Mucosa of rectum (tissue), 2 donors: ENCODE results near the gene CALD1.

Experiments
- H3K27ac ChIP-seq, 2 donors: one replicate each; pipeline ENCODE4 v1.7.0; 2013; ENCODE audit warnings: inconsistent platforms in 2 of 2, low read depth in 2 of 2, low read length in 2 of 2
- H3K27me3 ChIP-seq, 2 donors: one replicate each; pipeline ENCODE4 v1.7.0; 2013; ENCODE audit warnings: low read length in 2 of 2; ENCODE audit not compliant: control insufficient read depth in 2 of 2, insufficient read depth in 2 of 2
- H3K36me3 ChIP-seq, 2 donors: one replicate each; pipeline ENCODE4 v1.7.0; 2013; ENCODE audit warnings: low read length in 2 of 2; ENCODE audit not compliant: control insufficient read depth in 2 of 2, insufficient read depth in 2 of 2
- H3K4me1 ChIP-seq, 2 donors: one replicate each; pipeline ENCODE4 v1.7.0; 2013; ENCODE audit warnings: low read length in 2 of 2, mild to moderate bottlenecking in 1 of 2; ENCODE audit not compliant: control insufficient read depth in 2 of 2, insufficient read depth in 2 of 2
- H3K4me3 ChIP-seq, 2 donors: one replicate each; pipeline ENCODE4 v1.7.0; 2013; ENCODE audit warnings: low read length in 2 of 2
- H3K9ac ChIP-seq, 2 donors: one replicate each; pipeline ENCODE4 v1.7.0; 2013; ENCODE audit warnings: low read length in 2 of 2, low read depth in 1 of 2, mild to moderate bottlenecking in 1 of 2
- H3K9me3 ChIP-seq, 2 donors: one replicate each; pipeline ENCODE4 v1.7.0; 2013; ENCODE audit warnings: low read length in 2 of 2; ENCODE audit not compliant: control insufficient read depth in 2 of 2
- donor health status: healthy.
- donor health status: Normal muscosa, but diverticular disease.

CALD1 gene

DNA sequence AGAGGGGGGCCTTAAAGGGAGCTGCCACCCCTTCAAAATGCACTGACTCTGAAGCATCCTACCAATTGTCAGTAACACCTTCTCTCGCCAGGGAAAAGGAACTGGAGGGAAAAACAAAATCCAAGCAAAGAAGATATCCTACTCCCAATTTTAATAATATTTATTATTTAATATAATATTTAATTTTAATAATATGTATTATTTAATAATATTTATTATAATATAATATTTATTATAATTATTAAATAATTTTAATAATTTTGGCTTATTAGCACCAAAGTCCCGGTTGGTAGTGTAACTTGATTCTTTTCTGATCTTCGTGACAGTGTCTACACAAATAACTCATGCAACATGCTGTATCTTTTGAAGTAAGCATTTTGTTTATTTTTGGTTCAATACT, 148.3 kb downstream of the CALD1 start:
- Histone ChIP-seq H3K27me3 (no peaks in the 10 kb centered on the region), H3K4me3 (no peak overlapping the region), H3K4me1 (no peaks in the 10 kb centered on the region), H3K36me3 (no peaks in the 10 kb centered on the region), H3K27ac (no peak overlapping the region), H3K9ac (no peak overlapping the region), H3K9me3 (no peaks in the 10 kb centered on the region)

DNA sequence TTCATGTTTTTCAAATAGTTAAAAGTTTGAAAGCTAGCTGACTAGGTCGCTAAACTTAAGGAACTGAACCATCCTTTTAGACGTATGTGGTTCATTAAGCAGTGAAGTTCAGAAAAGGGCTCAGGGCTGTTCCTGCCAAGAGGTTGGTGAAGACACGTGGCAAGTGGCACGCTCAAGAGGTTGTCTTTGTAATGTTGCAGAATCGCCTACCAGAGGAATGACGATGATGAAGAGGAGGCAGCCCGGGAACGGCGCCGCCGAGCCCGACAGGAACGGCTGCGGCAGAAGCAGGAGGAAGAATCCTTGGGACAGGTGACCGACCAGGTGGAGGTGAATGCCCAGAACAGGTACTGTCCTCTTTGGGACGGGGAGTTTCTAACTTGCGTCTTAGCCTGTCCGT, 149.1 kb downstream of the CALD1 start:
- no peaks in the 10 kb centered on the region for H3K9me3 ChIP-seq
- H3K27ac ChIP-seq, result no peak overlapping the region
- H3K4me3 ChIP-seq, result no peak overlapping the region
- no peaks in the 10 kb centered on the region for H3K27me3 ChIP-seq
- H3K9ac ChIP-seq, result no peak overlapping the region
- no peaks in the 10 kb centered on the region for H3K36me3 ChIP-seq
- no peaks in the 10 kb centered on the region for H3K4me1 ChIP-seq

DNA sequence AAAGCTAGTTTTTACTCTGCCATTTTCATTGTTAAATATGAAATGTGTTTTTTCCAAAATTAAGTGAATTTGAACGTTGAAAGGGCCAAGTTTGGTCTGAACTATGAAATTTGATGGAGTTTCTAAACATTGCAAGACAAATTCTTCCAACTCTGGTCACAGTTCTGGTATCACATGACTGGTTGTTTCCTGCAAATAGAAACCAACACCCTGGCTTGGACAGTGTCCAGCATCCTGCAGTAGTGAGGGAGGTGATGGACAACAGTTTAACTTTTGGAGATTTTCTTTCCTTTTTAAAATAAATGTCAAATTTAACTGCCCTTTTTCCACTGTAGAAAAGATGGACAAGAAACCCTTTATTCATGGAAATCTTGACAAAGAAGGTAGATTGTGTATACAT, 152.1 kb downstream of the CALD1 start:
- Histone ChIP-seq H3K4me3 (no peak overlapping the region), H3K9me3 (no peaks in the 10 kb centered on the region), H3K9ac (no peak overlapping the region), H3K27me3 (no peaks in the 10 kb centered on the region), H3K4me1 (no peaks in the 10 kb centered on the region), H3K36me3 (no peaks in the 10 kb centered on the region), H3K27ac (no peak overlapping the region)

DNA sequence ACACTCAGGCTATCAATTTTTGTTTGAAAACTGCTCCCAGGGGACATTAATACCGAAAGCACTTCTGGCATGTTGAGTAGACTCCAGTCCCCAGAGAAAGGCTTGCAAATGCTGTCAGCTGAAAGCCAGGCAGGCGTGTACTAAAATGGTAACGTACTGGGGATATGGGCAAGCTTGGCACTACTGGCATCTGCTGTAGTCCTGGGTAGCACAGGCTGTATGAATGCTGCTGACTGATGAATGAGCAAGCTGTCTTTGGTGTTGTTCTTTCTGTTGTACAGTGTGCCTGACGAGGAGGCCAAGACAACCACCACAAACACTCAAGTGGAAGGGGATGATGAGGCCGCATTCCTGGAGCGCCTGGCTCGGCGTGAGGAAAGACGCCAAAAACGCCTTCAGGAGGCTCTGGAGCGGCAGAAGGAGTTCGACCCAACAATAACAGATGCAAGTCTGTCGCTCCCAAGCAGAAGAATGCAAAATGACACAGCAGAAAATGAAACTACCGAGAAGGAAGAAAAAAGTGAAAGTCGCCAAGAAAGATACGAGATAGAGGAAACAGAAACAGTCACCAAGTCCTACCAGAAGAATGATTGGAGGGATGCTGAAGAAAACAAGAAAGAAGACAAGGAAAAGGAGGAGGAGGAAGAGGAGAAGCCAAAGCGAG, 153.4 kb downstream of the CALD1 start:
- no peaks in the 10 kb centered on the region for H3K36me3 ChIP-seq
- peak overlapping the region in 1 of 2 donors; percentile 3 for H3K4me3 ChIP-seq
- H3K4me1 ChIP-seq, result no peaks in the 10 kb centered on the region

DNA sequence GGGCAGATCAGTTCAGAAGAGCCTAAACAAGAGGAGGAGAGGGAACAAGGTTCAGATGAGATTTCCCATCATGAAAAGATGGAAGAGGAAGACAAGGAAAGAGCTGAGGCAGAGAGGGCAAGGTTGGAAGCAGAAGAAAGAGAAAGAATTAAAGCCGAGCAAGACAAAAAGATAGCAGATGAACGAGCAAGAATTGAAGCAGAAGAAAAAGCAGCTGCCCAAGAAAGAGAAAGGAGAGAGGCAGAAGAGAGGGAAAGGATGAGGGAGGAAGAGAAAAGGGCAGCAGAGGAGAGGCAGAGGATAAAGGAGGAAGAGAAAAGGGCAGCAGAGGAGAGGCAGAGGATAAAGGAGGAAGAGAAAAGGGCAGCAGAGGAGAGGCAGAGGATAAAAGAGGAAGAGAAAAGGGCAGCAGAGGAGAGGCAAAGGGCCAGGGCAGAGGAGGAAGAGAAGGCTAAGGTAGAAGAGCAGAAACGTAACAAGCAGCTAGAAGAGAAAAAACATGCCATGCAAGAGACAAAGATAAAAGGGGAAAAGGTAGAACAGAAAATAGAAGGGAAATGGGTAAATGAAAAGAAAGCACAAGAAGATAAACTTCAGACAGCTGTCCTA, 154.1 kb downstream of the CALD1 start:
- no peaks in the 10 kb centered on the region for H3K27me3 ChIP-seq
- no peaks in the 10 kb centered on the region for H3K9me3 ChIP-seq
- no peak overlapping the region for H3K4me3 ChIP-seq
- no peak overlapping the region for H3K9ac ChIP-seq
- peak overlapping the region; percentile 44 to 47 for H3K27ac ChIP-seq
- no peaks in the 10 kb centered on the region for H3K36me3 ChIP-seq
- H3K4me1 ChIP-seq, result no peaks in the 10 kb centered on the region

More for the DNA sequence above, 153.4 kb downstream of the CALD1 start:
- Histone ChIP-seq H3K27me3 (no peaks in the 10 kb centered on the region), H3K9me3 (no peaks in the 10 kb centered on the region), H3K27ac (peak overlapping the region; percentile 44 to 47), H3K9ac (no peak overlapping the region)

DNA sequence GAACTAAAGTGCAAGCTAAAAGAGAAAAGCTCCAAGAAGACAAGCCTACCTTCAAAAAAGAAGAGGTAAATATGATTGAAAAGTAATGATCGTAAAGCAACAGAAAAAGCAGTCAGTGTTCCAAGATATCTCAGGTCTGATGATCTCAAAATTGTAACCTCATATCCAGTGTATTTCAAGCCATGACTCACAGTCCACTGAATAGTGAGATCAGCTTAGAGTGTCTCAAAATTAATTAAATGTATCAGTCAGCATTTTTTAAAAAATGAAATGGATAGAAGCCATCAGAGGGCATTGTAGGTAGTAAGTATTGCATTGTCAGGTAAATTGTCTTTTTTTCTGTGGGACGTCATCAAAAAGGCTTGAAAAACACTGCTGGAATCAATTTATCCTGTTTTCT, 156.3 kb downstream of the CALD1 start:
- no peak overlapping the region for H3K27ac ChIP-seq
- H3K4me3 ChIP-seq, result no peak overlapping the region
- no peaks in the 10 kb centered on the region for H3K9me3 ChIP-seq
- H3K27me3 ChIP-seq, result no peaks in the 10 kb centered on the region
- no peaks in the 10 kb centered on the region for H3K4me1 ChIP-seq
- no peak overlapping the region for H3K9ac ChIP-seq
- H3K36me3 ChIP-seq, result no peaks in the 10 kb centered on the region

DNA sequence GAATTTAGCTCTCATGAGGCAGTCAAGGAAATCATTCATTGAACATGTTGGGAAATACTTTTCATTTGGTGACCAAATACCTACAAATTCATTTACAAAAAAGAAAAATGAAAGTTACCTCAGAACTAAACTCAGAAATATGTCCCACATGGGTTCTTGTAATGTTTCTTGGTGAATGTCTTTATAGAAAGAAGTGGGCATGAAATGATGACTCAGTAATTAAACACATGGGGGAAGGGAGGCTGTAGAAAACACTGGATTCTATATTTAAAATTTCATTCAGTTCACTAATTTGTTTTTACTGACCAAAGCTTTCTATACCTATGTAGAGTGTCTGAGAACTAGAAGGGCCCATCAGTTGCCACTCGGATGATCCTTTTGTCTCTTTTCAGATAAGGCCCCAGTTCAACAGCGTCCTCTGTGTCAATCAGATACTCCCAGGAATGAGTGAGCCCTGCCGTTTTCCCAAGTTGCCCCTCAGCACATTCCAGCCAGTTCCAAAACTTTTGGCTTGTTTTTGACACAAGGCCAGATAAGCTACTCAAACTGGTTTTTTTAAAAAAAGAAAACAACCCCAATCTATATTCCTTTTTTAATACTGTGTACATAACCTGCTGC, 157.6 kb downstream of the CALD1 start:
- no peaks in the 10 kb centered on the region for H3K36me3 ChIP-seq
- H3K27ac ChIP-seq, result no peak overlapping the region
- no peak overlapping the region for H3K4me3 ChIP-seq
- no peaks in the 10 kb centered on the region for H3K9me3 ChIP-seq
- H3K4me1 ChIP-seq, result no peaks in the 10 kb centered on the region
- H3K9ac ChIP-seq, result no peak overlapping the region
- no peaks in the 10 kb centered on the region for H3K27me3 ChIP-seq

DNA sequence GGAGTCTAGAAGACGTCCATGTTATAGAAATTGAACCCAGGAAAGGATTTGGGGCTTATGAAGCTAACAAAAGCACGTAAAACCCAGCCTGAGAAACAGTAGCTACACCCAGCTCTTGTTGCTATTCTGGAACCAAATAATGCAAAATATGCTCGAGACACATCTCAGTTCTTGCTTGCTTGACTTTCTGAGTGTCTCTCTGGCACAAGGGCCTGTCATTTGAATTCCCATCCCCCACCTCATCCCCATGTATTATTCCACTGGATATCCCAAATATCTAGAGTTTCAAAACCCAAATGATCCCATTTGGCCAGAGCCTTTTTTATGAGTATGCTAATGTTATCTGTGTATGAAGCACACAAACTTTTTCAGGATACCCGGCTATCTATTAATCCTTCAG, 158.7 kb downstream of the CALD1 start:
- Histone ChIP-seq H3K4me1 (no peaks in the 10 kb centered on the region), H3K36me3 (no peaks in the 10 kb centered on the region), H3K9me3 (no peaks in the 10 kb centered on the region), H3K4me3 (no peak overlapping the region), H3K9ac (no peak overlapping the region), H3K27ac (no peak overlapping the region), H3K27me3 (no peaks in the 10 kb centered on the region)

DNA sequence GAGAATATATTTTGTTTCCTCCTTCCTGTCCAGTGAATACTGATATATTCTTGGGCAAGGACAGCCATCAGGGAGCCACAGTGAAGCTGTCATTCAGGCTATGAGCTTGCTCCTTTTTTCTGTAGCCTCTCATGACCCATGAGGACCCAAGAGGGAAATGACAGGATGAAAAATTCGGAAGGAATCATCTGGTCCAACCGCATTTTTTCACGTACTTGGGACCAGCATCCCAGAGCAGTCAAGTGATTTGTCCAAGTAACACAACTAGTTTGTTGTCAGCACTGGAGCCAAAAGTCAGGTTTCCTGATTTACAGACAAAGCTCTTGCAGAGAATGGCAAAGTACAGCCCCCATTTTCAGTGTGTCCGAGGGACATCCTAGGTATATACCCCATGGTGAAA, 159.7 kb downstream of the CALD1 start:
- H3K4me3 ChIP-seq, result no peak overlapping the region
- H3K9me3 ChIP-seq, result no peaks in the 10 kb centered on the region
- no peaks in the 10 kb centered on the region for H3K27me3 ChIP-seq
- no peaks in the 10 kb centered on the region for H3K36me3 ChIP-seq
- no peak overlapping the region for H3K27ac ChIP-seq
- H3K9ac ChIP-seq, result no peak overlapping the region
- H3K4me1 ChIP-seq, result no peaks in the 10 kb centered on the region

DNA sequence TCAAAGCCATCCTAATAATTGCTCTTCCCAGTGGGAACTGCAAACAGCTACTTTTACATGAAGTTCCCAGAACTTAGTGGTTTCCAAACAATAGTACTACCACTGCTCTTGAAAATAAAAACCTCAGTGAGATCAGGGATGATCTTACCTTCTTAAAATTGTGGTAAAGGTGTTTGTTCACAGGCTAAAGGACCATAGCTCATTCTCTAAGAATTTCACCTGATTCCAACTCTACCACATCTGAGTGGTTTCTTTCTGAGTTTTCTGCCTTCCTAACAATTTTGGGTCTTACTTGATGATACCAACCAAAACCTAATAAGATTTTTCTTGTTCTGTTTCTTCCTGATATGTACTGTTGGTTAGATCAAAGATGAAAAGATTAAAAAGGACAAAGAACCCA, 161.3 kb downstream of the CALD1 start:
- Histone ChIP-seq H3K4me1 (no peaks in the 10 kb centered on the region), H3K4me3 (no peak overlapping the region), H3K27me3 (no peaks in the 10 kb centered on the region), H3K9ac (no peak overlapping the region), H3K9me3 (no peaks in the 10 kb centered on the region), H3K36me3 (no peaks in the 10 kb centered on the region), H3K27ac (no peak overlapping the region)
